ENCODE data around the gene UTP11.

DNA sequence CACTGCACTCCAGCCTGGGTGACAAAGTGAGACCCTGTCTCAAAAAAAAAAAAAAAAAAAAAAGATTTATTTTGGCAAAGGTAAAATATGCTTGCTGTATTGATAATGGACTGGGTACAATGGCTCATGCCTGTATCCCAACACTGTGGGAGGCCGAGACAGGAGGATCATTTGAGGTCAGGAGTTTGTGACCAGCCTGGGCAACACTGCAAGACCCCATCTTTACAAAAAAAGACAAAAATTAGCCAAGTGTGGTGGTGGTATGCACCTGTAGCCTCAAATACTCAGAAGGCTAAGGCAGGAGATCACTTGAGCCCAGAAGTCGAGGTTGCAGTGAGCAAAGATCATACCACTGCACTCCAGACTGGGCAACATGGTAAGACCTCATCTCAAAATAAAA lies 29.0 kb upstream of the UTP11 start:
- TF ChIP-seq FOSL1 (IDR thresholded peaks at IDR 0.05; ENCODE audit: insufficient read depth, low read depth, low read length) (no peak), POLR2AphosphoS5 (IDR thresholded peaks at IDR 0.05; ENCODE audit: low read depth, low read length) (no peak), POU5F1 (IDR thresholded peaks at IDR 0.05; ENCODE audit: low read depth, low read length) (no peak), ZNF274 (IDR thresholded peaks at IDR 0.05; ENCODE audit: borderline replicate concordance, extremely low read depth, low read length) (no peak), POLR2A (IDR thresholded peaks at IDR 0.05; ENCODE audit: control extremely low read depth in 1 of 2, low read depth in 2 of 2, low read length in 2 of 2) (no peak), YY1 (IDR thresholded peaks at IDR 0.05; ENCODE audit: low read depth, low read length) (no peak), JUN (IDR thresholded peaks at IDR 0.05; ENCODE audit: low read depth, low read length) (no peak), CHD1 (IDR thresholded peaks at IDR 0.05; ENCODE audit: low read depth, low read length) (no peak)
- TF ChIP-seq, protein P1, sequence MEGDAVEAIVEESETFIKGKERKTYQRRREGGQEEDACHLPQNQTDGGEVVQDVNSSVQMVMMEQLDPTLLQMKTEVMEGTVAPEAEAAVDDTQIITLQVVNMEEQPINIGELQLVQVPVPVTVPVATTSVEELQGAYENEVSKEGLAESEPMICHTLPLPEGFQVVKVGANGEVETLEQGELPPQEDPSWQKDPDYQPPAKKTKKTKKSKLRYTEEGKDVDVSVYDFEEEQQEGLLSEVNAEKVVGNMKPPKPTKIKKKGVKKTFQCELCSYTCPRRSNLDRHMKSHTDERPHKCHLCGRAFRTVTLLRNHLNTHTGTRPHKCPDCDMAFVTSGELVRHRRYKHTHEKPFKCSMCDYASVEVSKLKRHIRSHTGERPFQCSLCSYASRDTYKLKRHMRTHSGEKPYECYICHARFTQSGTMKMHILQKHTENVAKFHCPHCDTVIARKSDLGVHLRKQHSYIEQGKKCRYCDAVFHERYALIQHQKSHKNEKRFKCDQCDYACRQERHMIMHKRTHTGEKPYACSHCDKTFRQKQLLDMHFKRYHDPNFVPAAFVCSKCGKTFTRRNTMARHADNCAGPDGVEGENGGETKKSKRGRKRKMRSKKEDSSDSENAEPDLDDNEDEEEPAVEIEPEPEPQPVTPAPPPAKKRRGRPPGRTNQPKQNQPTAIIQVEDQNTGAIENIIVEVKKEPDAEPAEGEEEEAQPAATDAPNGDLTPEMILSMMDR (IDR thresholded peaks at IDR 0.05; ENCODE audit: control extremely low read depth in 1 of 3, insufficient read depth in 1 of 3, low read depth in 1 of 3, low read length in 3 of 3) = no peak
